ENCODE data around the gene KLHDC7A.

The KLHDC7A gene

DNA sequence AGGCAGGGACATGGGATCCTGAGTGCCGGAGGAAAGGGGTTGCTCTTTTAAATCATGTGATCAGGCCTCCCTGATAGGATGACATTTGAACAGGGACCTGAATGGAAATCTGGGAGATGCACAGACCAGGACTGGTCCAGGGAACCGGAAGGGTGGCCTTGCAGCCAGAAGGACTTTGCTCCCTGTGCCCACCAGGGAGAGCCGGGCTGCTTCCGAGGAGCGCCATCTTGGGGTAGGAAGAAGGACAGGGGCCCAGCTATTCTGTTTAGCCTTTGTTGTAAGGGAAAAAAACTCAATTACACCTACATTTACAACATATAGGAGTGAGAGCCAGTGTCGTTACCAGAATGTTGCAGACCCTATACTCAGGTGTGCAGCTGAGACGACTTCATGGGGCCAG lies 5.5 kb downstream of the KLHDC7A start:
- H3K9me3 ChIP-seq (ENCODE audit: control insufficient read depth, low read length) = peaks cover 5% of the 10 kb centered on the region
- no peak overlapping the region for H3K4me3 ChIP-seq (ENCODE audit: low read length)
- peaks cover 16% of the 10 kb centered on the region for H3K27me3 ChIP-seq (replicated peaks; ENCODE audit: control insufficient read depth, insufficient read depth, low read length)
- no peaks in the 10 kb centered on the region for H3K4me1 ChIP-seq (ENCODE audit: control insufficient read depth, insufficient read depth, low read length)
- no peak for DNase-seq (ENCODE audit: low read depth)
- H3K36me3 ChIP-seq (ENCODE audit: control insufficient read depth, insufficient read depth, low read length, severe bottlenecking) = no peaks in the 10 kb centered on the region
- no peak overlapping the region for H3K9ac ChIP-seq (ENCODE audit: low read length)

DNA sequence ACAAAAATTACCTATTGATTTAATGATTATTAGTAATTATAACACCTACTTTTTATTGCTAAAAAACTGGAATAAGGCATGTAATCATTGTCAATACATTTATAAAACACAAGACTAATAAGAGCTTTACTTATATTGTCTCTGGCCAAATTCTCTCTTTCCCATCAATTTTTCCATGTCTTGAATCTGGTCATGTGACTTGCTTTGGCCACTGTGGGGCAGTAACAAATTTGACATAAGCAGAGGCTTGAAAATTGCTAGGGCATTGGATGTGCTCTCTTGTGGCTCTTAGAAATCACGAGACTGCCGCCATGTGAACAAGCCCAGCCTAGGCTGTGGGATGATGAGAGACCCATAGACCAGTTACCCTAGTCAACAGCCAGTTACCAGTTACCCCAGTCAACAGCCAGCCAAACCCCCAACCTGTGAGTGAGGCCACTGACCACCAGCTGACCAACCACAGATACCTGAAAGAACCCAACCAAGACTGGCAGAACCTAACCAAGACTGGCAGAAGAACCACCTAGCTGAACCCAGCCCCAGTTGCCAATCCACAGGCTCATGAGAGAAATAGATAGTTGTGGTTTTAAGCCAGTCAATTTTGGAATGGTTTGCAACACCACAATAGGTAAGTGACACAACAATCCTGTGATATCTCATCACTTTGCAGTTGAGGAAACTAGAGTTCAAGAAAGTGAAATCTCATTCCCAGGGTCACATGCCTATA lies 8.8 kb downstream of the KLHDC7A start:
- no peaks in the 10 kb centered on the region for H3K36me3 ChIP-seq (ENCODE audit: control insufficient read depth, insufficient read depth, low read length, severe bottlenecking)
- H3K9ac ChIP-seq (ENCODE audit: low read length) = no peak overlapping the region
- peaks cover 11% of the 10 kb centered on the region for H3K27me3 ChIP-seq (replicated peaks; ENCODE audit: control insufficient read depth, insufficient read depth, low read length)
- DNase-seq (ENCODE audit: low read depth) = no peak
- H3K4me3 ChIP-seq (ENCODE audit: low read length) = no peak overlapping the region
- H3K9me3 ChIP-seq (ENCODE audit: control insufficient read depth, low read length) = peaks cover 5% of the 10 kb centered on the region
- H3K4me1 ChIP-seq (ENCODE audit: control insufficient read depth, insufficient read depth, low read length) = no peaks in the 10 kb centered on the region

DNA sequence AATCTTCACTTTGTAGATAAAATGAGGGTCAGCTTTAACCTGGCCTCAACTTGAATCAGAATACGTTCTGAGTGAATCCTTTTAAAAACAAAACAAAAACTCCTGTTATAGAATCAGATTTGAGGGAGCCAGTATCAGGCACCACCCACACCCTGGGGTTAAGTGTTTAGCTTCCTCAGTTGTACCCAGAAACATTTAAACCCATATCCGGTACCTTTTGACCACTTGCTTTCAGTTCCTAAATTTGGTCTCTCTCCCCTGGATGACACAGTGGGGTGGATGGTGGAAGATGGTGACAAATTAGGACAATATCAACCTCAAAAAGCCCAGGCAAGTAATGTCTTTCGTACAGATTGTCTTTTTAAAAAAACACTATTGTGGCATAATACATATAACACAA lies 10.4 kb downstream of the KLHDC7A start:
- H3K4me1 ChIP-seq (ENCODE audit: control insufficient read depth, insufficient read depth, low read length) = no peaks in the 10 kb centered on the region
- peaks cover 5% of the 10 kb centered on the region for H3K9me3 ChIP-seq (ENCODE audit: control insufficient read depth, low read length)
- H3K9ac ChIP-seq (ENCODE audit: low read length) = no peak overlapping the region
- no peak for DNase-seq (ENCODE audit: low read depth)
- H3K36me3 ChIP-seq (ENCODE audit: control insufficient read depth, insufficient read depth, low read length, severe bottlenecking) = no peaks in the 10 kb centered on the region
- no peak overlapping the region for H3K4me3 ChIP-seq (ENCODE audit: low read length)
- H3K27me3 ChIP-seq (replicated peaks; ENCODE audit: control insufficient read depth, insufficient read depth, low read length) = peaks cover 9% of the 10 kb centered on the region

DNA sequence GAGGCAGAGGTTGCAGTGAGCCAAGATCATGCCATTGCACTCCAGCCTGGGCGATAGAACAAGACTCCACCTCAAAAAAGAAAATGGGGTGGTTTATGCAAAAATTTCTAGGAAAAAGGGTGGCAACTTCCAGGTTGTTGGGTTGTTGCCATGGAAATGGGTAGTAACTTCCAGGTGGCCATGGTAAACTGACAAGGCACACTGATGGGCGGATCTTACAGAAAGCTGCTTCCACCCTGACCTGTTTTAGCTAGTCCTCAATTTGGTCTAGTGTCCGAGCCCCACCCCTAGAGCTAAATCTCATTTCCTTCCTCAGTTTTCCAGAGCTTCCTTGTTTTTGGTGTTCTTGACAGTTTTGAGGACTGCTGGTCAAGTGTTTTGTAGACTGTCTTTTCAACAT lies 13.6 kb downstream of the KLHDC7A start:
- H3K9ac ChIP-seq (ENCODE audit: low read length) = no peak overlapping the region

DNA sequence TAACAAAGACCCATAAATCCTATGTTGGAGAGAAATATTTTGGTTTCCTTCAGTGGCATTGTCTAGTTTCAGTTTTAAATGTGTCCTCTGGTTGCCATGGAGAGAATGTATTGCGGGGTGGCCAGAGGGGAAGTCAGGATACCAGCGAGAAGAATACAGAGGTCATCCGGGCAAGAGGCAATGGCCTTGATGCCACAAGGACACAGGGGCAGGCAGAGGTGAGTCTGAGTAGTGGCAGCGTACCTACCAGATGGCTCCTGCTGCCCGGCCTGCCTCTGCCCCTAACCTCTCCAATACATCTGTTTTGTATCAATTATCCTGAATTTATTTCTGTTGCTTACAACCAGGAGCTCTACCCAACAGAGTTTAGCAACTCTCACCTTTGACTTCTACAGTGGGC lies 14.9 kb downstream of the KLHDC7A start:
- Histone ChIP-seq H3K9me3 (ENCODE audit: control insufficient read depth, low read length) (no peaks in the 10 kb centered on the region), H3K36me3 (ENCODE audit: control insufficient read depth, insufficient read depth, low read length, severe bottlenecking) (no peaks in the 10 kb centered on the region), H3K4me1 (ENCODE audit: control insufficient read depth, insufficient read depth, low read length) (peaks cover 6% of the 10 kb centered on the region), H3K9ac (ENCODE audit: low read length) (no peak overlapping the region), H3K27me3 (replicated peaks; ENCODE audit: control insufficient read depth, insufficient read depth, low read length) (peaks cover 3% of the 10 kb centered on the region), H3K4me3 (ENCODE audit: low read length) (no peak overlapping the region)
- no peak for DNase-seq (ENCODE audit: low read depth)

More for the DNA sequence above, 13.6 kb downstream of the KLHDC7A start:
- no peaks in the 10 kb centered on the region for H3K36me3 ChIP-seq (ENCODE audit: control insufficient read depth, insufficient read depth, low read length, severe bottlenecking)
- H3K4me3 ChIP-seq (ENCODE audit: low read length) = no peak overlapping the region
- no peaks in the 10 kb centered on the region for H3K4me1 ChIP-seq (ENCODE audit: control insufficient read depth, insufficient read depth, low read length)
- DNase-seq (ENCODE audit: low read depth) = no peak
- H3K27me3 ChIP-seq (replicated peaks; ENCODE audit: control insufficient read depth, insufficient read depth, low read length) = peaks cover 3% of the 10 kb centered on the region
- peaks cover 5% of the 10 kb centered on the region for H3K9me3 ChIP-seq (ENCODE audit: control insufficient read depth, low read length)

DNA sequence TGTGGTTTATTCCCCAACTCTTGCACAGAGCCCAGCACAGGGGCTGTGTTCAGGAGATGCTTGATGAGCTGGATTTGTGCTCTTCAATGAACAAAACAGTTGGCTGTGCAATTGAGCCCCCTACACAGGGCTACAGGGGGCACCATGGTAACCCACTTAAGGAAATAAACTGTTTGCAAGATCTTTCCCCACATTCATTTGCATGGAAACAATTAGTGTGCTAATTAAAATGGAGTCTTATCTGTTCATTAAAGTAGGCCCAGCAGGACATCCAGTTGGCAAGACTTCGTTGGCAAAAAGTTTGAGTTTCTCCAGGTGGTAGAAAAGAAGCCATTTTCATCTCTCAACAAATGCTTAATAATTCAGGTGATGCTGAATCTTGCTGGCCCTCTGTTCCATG lies 15.3 kb downstream of the KLHDC7A start:
- Histone ChIP-seq H3K9me3 (ENCODE audit: control insufficient read depth, low read length) (no peaks in the 10 kb centered on the region), H3K4me3 (ENCODE audit: low read length) (no peak overlapping the region), H3K4me1 (ENCODE audit: control insufficient read depth, insufficient read depth, low read length) (peaks cover 7% of the 10 kb centered on the region), H3K36me3 (ENCODE audit: control insufficient read depth, insufficient read depth, low read length, severe bottlenecking) (no peaks in the 10 kb centered on the region), H3K27me3 (replicated peaks; ENCODE audit: control insufficient read depth, insufficient read depth, low read length) (peaks cover 3% of the 10 kb centered on the region), H3K9ac (ENCODE audit: low read length) (no peak overlapping the region)
- no peak for DNase-seq (ENCODE audit: low read depth)

DNA sequence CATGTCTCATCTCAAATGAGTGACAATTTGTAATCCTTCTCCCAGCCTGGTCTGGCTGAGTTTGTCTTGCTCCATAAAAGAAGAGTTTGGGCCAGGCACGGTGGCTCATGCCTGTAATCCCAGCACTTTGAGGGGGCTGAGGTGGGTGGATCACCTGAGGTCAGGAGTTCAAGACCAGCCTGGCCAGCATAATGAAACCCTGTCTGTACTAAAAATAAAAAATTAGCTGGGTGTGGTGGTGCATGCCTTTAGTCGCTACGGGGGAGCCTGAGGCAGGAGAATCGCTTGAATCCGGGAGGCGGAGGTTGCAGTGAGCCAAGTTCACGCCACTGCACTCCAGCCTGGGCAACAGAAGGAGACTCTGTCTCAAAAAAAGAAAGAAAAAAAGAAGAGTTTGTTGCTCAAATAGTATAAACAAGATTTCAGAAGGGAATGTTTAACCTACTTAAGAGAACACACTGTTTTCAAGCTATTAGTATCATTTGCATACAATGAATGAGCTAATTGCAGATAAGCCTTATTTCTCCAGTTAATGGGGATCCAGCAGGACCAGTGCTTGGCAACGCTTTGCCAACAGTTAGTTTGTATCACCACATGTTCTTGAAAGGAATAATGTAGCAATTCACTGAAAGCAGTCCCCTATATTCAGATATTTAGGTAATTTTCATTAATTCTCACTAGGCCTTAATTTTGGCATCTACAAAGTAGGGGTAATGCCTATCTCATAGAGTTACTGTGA lies 15.9 kb downstream of the KLHDC7A start:
- Histone ChIP-seq H3K9me3 (ENCODE audit: control insufficient read depth, low read length) (no peaks in the 10 kb centered on the region), H3K9ac (ENCODE audit: low read length) (no peak overlapping the region), H3K27me3 (replicated peaks; ENCODE audit: control insufficient read depth, insufficient read depth, low read length) (peaks cover 3% of the 10 kb centered on the region), H3K4me3 (ENCODE audit: low read length) (no peak overlapping the region), H3K36me3 (ENCODE audit: control insufficient read depth, insufficient read depth, low read length, severe bottlenecking) (no peaks in the 10 kb centered on the region), H3K4me1 (ENCODE audit: control insufficient read depth, insufficient read depth, low read length) (peaks cover 7% of the 10 kb centered on the region)
- DNase-seq (ENCODE audit: low read depth) = no peak

DNA sequence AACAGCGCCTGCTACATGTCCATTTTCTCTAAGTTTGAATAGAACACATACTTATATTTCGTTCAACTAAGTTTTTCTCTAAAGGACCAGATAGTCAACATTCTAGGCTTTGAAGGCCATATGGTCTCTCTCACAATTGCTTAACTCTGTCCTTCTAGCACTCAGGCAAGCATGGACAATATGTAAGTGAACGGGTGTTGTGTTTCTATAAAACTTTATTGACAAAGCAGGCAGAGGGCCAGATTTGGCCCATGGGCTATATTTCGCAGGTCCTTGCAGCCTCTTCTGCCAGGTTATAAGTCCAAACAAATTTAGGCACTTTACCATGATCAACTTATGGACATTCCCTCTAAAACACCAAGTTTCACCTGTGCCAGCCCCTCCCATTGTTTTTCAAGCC lies 21.1 kb downstream of the KLHDC7A start:
- H3K4me1 ChIP-seq (ENCODE audit: control insufficient read depth, insufficient read depth, low read length) = peaks cover 7% of the 10 kb centered on the region
- H3K27me3 ChIP-seq (replicated peaks; ENCODE audit: control insufficient read depth, insufficient read depth, low read length) = peaks cover 3% of the 10 kb centered on the region
- no peak for DNase-seq (ENCODE audit: low read depth)
- peaks cover 8% of the 10 kb centered on the region for H3K9me3 ChIP-seq (ENCODE audit: control insufficient read depth, low read length)
- H3K4me3 ChIP-seq (ENCODE audit: low read length) = no peak overlapping the region
- H3K9ac ChIP-seq (ENCODE audit: low read length) = no peak overlapping the region
- no peaks in the 10 kb centered on the region for H3K36me3 ChIP-seq (ENCODE audit: control insufficient read depth, insufficient read depth, low read length, severe bottlenecking)

DNA sequence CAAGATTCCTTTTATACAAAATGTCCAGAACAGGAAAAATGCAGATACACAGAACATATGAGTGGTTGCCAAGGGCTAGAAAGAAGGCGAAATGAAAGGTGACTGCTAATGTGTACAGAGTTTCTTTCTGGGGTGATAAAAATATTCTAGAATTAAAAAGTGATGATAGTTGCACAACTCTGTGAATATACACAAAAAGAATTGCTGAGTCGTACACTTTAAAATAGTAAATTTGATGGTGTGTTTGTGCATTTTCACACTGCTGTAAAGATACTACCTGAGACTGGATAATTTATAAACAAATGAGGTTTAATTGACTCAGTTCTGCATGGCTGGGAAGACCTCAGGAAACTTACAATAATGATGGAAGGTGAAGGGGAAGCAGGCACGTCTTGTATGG lies 23.9 kb downstream of the KLHDC7A start:
- Histone ChIP-seq H3K4me3 (ENCODE audit: low read length) (no peak overlapping the region), H3K9ac (ENCODE audit: low read length) (no peak overlapping the region), H3K4me1 (ENCODE audit: control insufficient read depth, insufficient read depth, low read length) (peaks cover 7% of the 10 kb centered on the region), H3K27me3 (replicated peaks; ENCODE audit: control insufficient read depth, insufficient read depth, low read length) (no peaks in the 10 kb centered on the region), H3K36me3 (ENCODE audit: control insufficient read depth, insufficient read depth, low read length, severe bottlenecking) (no peaks in the 10 kb centered on the region), H3K9me3 (ENCODE audit: control insufficient read depth, low read length) (peaks cover 18% of the 10 kb centered on the region)
- no peak for DNase-seq (ENCODE audit: low read depth)

DNA sequence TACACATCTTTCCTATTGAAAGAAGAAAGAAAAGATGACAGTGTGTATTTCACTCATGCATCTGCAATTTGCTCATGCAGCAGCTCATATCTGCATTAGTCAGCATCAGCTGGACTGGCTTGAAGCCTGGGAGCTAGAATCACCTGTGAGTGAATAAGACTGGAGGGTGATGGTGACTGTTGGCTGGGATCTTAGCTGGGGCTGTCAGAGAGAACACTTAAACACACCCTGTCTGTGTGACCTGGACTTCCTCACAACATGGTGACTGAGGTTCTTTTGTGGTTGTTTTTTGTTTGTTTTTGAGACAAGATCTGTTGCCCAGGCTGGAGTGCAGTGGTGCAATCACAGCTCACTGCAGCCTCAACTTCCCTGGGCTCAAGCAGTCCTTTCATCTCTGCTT lies 24.9 kb downstream of the KLHDC7A start:
- Histone ChIP-seq H3K36me3 (ENCODE audit: control insufficient read depth, insufficient read depth, low read length, severe bottlenecking) (no peaks in the 10 kb centered on the region), H3K4me3 (ENCODE audit: low read length) (no peak overlapping the region), H3K4me1 (ENCODE audit: control insufficient read depth, insufficient read depth, low read length) (peaks cover under 1% of the 10 kb centered on the region), H3K9me3 (ENCODE audit: control insufficient read depth, low read length) (peaks cover 18% of the 10 kb centered on the region), H3K9ac (ENCODE audit: low read length) (no peak overlapping the region), H3K27me3 (replicated peaks; ENCODE audit: control insufficient read depth, insufficient read depth, low read length) (no peaks in the 10 kb centered on the region)
- DNase-seq (ENCODE audit: low read depth) = no peak

DNA sequence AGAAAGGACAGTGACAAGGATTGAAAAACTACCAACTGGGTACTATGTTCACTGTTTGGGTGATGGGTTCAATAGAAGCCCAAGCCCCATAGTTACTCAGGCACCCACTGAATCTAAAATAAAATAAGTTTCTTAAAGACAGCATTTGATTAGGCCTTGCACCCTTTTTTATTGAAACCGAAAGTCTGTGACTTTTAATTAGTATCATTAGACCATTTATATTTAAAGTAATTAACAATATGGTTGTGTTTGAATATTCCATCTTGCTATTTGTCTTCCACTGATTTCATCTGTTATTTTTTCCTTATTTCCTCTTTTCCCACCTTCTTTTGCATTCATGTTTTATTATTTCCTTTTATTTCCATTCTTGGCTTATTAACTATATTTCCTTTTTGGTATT lies 27.4 kb downstream of the KLHDC7A start:
- Histone ChIP-seq H3K27me3 (replicated peaks; ENCODE audit: control insufficient read depth, insufficient read depth, low read length) (no peaks in the 10 kb centered on the region), H3K9ac (ENCODE audit: low read length) (no peak overlapping the region), H3K36me3 (ENCODE audit: control insufficient read depth, insufficient read depth, low read length, severe bottlenecking) (no peaks in the 10 kb centered on the region), H3K4me3 (ENCODE audit: low read length) (no peak overlapping the region), H3K4me1 (ENCODE audit: control insufficient read depth, insufficient read depth, low read length) (no peaks in the 10 kb centered on the region), H3K9me3 (ENCODE audit: control insufficient read depth, low read length) (peaks cover 16% of the 10 kb centered on the region)
- no peak for DNase-seq (ENCODE audit: low read depth)

Data from adipocyte (in vitro differentiated cells).